ENCODE measurements around the gene HAGHL. TPM values are rescaled to one million over a fixed set of nuclear protein-coding genes. Genes with fewer than 3 reads are reported as not detected.

The HAGHL gene
- total RNA-seq, 2 experiments from 2014 or later, result 14.2 to 15.2 TPM

DNA sequence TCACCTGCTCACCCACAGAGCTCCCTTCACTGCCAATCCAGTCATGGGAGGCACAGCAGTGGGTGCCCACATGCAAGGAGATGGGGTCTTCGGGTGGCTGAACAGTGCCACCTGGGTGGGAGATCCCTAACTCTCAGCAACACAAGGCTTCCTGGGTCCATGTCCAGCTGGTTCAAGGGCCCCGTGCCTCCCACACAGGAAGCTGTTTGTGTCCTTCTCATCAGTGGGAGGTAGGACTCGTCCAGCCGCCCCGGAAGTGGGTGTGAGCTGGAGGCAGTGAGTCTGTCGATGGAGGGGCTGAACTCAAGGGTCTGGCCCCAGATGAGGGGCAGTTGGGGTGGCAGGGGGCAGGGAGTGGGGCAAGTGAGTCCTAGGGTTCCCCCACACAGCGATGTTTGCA is 22.9 kb upstream of the HAGHL start:
- Mint-ChIP-seq H3K9me3 (no peaks in the 10 kb centered on the region), H3K27ac (no peak overlapping the region), H3K36me3 (no peaks in the 10 kb centered on the region), H3K27me3 (peaks cover 45% of the 10 kb centered on the region), H3K4me1 (ENCODE audit: low read depth) (peaks cover 6% of the 10 kb centered on the region), H3K4me3 (no peak overlapping the region)
- intact Hi-C loops (cut with micrococcal nuclease), result no loop called here
- DNase-seq, result no peak
- POLR2A ChIA-PET, result no interaction called here
- CTCF ChIA-PET, result interaction anchor here (1.1 to 2.4 kb wide), 3 partner anchors 9 to 81 kb away, joined by 3 to 9 read pairs (median 4); partner anchors contain the start of gene METRN

DNA sequence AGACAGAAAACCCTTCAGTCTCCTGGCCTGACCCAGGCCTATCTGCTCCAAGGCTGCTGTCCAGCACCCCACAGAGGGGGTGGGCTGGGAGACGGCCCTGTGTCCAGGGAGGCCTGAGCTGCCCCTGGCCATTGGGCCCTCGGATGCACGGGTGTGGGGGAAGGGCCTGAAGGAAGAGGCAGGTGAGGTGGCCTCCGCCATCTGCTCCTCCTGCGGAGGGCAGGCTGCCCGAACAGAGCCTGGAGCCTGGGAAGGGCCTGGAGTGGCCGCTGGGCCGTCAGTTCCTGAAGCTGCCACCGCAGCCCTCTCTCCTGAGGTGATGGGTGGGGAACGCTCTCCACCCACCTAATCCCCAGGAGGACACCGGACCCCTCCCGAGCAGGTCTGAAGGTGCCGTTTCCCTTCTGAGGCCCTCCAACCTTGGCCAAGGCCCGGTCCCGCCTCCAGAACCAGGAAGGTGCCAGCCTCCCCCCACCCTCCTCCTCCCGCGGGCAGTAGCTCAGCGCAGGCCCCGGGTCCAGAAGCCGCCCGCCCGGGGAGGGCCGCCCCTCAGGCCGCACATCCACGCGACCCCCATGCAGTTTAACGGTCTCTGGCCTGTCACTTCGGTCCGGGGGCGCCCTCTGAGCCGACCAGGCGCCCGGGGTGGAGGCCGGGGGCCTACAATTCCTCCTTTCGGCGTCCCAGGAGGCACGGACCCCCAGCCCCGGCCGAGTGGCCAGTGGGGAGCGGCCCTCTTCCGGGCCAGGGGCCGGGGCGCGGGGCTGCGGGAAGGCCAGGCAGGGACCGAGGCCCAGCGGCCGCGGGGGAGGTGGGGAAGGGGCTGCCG is 22.1 kb upstream of the HAGHL start:
- Mint-ChIP-seq H3K9me3 (no peaks in the 10 kb centered on the region), H3K4me1 (ENCODE audit: low read depth) (peaks cover 2% of the 10 kb centered on the region), H3K36me3 (no peaks in the 10 kb centered on the region), H3K27ac (no peak overlapping the region), H3K4me3 (no peak overlapping the region), H3K27me3 (peaks cover 51% of the 10 kb centered on the region)
- ChIA-PET CTCF (interaction anchor here (1.2 kb wide), 1 partner anchor 10 kb away, joined by 4 read pairs; the partner anchor contains the start of gene METRN), POLR2A (no interaction called here)
- no peak for DNase-seq
- intact Hi-C loops (cut with micrococcal nuclease), result no loop called here

DNA sequence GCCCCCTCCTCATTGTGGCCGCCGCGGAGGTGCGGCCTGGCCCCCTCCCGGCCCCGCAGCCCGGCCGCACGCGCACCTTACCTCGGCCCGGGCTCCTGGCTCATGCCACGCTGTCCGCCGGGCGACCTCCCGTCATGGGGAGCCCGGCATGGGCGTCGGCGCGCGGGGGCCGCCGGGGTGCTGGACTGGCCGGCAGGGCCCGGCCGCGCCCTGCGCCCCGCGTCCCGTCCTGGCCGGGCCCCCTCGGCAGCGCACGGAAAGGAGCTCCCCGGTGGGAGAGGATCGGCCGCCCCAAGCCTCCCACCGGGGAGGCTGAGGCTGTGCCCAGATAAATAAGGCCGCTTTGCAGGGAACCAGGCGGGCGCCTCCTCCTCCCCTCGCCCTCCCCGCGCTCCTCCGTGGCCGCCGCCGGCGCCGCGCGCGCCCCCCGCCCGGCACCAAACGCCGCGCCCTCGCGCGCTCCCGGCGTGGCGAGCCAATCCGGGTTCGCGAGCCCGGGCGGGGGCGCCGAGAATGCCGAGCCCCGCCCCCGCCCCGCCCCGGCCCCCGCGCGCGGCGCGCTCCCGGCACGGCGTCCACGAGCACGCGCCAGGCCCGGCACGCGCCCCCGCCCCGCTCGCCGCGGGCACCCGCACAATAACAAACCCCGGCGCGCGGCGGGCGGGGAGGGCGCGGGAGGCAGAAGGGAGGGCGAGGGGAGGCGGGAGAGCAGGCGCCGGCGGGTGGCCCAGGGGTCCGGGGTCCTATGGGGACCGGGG is 21.3 kb upstream of the HAGHL start, which contains the start of gene FBXL16:
Gene FBXL16 (minus strand): TSS at position 371 of the 758 bp plus-strand sequence. CDS start 8,396 bp downstream, outside the sequence.
- POLR2A ChIA-PET, result no interaction called here
- intact Hi-C loops (cut with micrococcal nuclease), result no loop called here
- Mint-ChIP-seq H3K27me3 (peaks cover 56% of the 10 kb centered on the region), H3K4me1 (ENCODE audit: low read depth) (no peaks in the 10 kb centered on the region), H3K36me3 (no peaks in the 10 kb centered on the region), H3K4me3 (no peak within 1 kb of the TSS), H3K9me3 (no peaks in the 10 kb centered on the region), H3K27ac (no peak within 1 kb of the TSS)
- CTCF ChIA-PET, result no interaction called here
- no peak for DNase-seq

DNA sequence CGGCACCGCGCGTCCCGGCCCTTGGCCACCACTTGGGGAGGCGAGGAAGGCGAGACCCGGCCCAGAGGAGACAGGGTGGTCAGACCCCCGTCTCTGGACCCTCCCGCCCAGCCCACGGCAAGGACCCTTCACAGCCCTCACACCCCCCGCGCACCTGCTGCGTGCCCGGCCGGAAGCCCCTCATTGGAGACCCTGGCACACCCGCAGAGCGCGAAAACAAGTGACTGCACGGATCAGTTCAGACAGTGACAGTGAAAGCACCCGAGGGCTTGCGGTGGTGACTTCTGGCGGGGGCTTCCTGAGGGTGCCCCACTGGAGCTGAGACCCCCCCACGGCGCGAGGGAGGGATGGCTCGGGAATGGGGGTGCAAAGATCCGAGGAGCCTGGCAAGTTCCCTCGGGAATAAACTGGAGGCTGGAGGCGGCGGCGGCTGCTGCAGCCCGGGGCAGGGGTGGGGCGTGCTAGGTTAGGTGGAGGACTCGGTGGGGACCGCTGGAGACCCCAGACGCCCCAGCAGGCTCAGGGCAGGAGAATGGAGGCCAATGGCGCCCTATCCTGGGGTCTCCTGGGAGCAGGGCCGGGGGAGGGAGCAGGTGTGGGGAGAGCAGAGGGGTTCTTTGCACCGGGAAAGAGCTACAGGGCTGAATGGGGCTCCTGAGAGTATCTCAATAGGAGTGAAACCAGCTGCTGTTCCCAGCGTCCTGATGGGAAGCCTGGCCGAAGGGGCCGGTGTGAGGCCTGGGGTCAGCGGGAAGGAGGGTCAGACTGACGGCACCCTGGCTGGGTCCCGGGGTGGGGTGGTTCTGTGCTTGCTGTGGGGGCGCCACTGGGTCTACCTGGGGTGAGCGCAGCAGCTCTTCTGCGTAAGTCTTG is 20.5 kb upstream of the HAGHL start:
- no peak overlapping the region for H3K27ac Mint-ChIP-seq
- CTCF ChIA-PET, result interaction anchor here (1.2 to 2.0 kb wide), 3 partner anchors 13 to 79 kb away, joined by 3 to 6 read pairs (median 4); no protein-coding TSS in a partner anchor
- peaks cover 56% of the 10 kb centered on the region for H3K27me3 Mint-ChIP-seq
- H3K4me1 Mint-ChIP-seq (ENCODE audit: low read depth), result no peaks in the 10 kb centered on the region
- H3K4me3 Mint-ChIP-seq, result no peak overlapping the region
- intact Hi-C loops (cut with micrococcal nuclease), result no loop called here
- DNase-seq, result no peak
- H3K36me3 Mint-ChIP-seq, result no peaks in the 10 kb centered on the region
- H3K9me3 Mint-ChIP-seq, result no peaks in the 10 kb centered on the region
- POLR2A ChIA-PET, result interaction anchor here (1.0 kb wide), 1 partner anchor 77 kb away, joined by 3 read pairs; no protein-coding TSS in a partner anchor

DNA sequence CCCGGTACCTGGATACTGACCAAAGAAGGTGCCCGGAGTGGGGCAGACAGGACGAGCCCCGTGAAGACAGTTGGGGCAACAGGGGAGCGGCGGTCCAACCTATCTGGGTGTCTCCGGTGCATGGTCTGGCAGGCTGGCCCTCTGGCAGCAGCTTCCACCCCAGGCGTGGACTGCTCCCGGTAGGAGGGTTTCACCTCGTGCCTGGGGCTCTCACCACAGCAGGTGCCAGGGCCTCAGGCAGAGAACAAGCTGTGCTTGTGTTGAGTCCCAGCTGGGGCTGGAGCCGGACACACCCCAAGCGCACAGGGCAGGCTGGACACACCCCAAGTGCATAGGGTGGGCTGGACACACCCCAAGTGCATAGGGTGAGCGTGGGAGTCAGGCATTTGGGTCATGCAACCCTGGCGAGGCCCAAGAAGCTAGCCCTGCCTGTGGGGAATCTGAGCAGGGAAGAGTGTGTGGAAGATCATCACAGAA is 19.8 kb upstream of the HAGHL start:
- peaks cover 51% of the 10 kb centered on the region for H3K27me3 Mint-ChIP-seq
- no peaks in the 10 kb centered on the region for H3K9me3 Mint-ChIP-seq
- no peak overlapping the region for H3K4me3 Mint-ChIP-seq
- H3K27ac Mint-ChIP-seq, result no peak overlapping the region
- H3K4me1 Mint-ChIP-seq (ENCODE audit: low read depth), result no peaks in the 10 kb centered on the region
- H3K36me3 Mint-ChIP-seq, result no peaks in the 10 kb centered on the region
- ChIA-PET CTCF (interaction anchor here (1.2 to 2.0 kb wide), 3 partner anchors 12 to 78 kb away, joined by 3 to 6 read pairs (median 4); no protein-coding TSS in a partner anchor), POLR2A (interaction anchor here (1.0 kb wide), 1 partner anchor 77 kb away, joined by 3 read pairs; no protein-coding TSS in a partner anchor)
- intact Hi-C loops (cut with micrococcal nuclease), result no loop called here
- no peak for DNase-seq

DNA sequence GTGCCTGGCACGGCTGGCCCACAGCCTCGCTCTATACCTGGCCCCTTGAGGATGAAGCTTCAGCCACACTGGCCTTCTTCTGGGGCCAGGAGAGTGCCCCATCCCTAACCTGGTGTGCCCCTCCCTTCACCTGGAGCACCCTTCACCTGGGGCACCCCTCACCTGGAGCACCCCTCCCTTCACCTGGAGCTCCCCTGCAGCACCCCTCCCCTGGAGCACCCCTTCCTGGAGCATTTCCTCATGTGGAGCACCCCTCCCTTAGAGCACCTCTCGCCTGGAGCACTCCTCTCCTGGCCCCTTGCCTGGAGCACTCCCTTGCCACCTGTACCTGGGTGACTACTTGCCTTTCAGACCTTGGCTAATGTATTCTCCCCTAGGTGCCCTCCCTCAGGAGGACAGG is 18.9 kb upstream of the HAGHL start:
- no peaks in the 10 kb centered on the region for H3K36me3 Mint-ChIP-seq
- intact Hi-C loops (cut with micrococcal nuclease), result no loop called here
- no peak overlapping the region for H3K4me3 Mint-ChIP-seq
- no peaks in the 10 kb centered on the region for H3K9me3 Mint-ChIP-seq
- DNase-seq, result no peak
- POLR2A ChIA-PET, result no interaction called here
- H3K27ac Mint-ChIP-seq, result no peak overlapping the region
- peaks cover 2% of the 10 kb centered on the region for H3K4me1 Mint-ChIP-seq (ENCODE audit: low read depth)
- CTCF ChIA-PET, result interaction anchor here (2.0 kb wide), 1 partner anchor 77 kb away, joined by 6 read pairs; no protein-coding TSS in a partner anchor
- H3K27me3 Mint-ChIP-seq, result peaks cover 44% of the 10 kb centered on the region

DNA sequence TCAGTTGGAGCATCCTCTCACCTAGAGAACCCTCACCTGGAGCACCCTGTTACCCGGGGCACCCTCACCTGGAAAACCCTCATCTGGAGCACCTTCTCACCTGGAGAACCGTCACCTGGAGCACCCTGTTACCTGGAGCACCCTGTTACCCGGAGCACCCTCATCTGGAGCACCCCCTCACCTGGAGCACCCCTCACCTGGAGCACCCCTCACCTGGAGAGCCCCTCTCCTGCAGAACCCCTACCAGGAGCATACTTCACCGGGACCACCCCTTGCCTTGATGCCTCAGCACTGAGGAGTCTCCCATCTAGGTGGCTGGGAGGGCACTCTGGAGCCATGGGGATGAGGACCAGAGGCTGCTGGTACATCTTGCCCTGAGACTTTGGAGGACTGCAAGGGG is 17.9 kb upstream of the HAGHL start:
- POLR2A ChIA-PET, result no interaction called here
- no peak overlapping the region for H3K4me3 Mint-ChIP-seq
- no peaks in the 10 kb centered on the region for H3K9me3 Mint-ChIP-seq
- H3K4me1 Mint-ChIP-seq (ENCODE audit: low read depth), result peaks cover 2% of the 10 kb centered on the region
- peaks cover 42% of the 10 kb centered on the region for H3K27me3 Mint-ChIP-seq
- intact Hi-C loops (cut with micrococcal nuclease), result no loop called here
- H3K27ac Mint-ChIP-seq, result no peak overlapping the region
- DNase-seq, result no peak
- H3K36me3 Mint-ChIP-seq, result no peaks in the 10 kb centered on the region
- CTCF ChIA-PET, result interaction anchor here (2.1 kb wide), 1 partner anchor 76 kb away, joined by 15 read pairs; no protein-coding TSS in a partner anchor

DNA sequence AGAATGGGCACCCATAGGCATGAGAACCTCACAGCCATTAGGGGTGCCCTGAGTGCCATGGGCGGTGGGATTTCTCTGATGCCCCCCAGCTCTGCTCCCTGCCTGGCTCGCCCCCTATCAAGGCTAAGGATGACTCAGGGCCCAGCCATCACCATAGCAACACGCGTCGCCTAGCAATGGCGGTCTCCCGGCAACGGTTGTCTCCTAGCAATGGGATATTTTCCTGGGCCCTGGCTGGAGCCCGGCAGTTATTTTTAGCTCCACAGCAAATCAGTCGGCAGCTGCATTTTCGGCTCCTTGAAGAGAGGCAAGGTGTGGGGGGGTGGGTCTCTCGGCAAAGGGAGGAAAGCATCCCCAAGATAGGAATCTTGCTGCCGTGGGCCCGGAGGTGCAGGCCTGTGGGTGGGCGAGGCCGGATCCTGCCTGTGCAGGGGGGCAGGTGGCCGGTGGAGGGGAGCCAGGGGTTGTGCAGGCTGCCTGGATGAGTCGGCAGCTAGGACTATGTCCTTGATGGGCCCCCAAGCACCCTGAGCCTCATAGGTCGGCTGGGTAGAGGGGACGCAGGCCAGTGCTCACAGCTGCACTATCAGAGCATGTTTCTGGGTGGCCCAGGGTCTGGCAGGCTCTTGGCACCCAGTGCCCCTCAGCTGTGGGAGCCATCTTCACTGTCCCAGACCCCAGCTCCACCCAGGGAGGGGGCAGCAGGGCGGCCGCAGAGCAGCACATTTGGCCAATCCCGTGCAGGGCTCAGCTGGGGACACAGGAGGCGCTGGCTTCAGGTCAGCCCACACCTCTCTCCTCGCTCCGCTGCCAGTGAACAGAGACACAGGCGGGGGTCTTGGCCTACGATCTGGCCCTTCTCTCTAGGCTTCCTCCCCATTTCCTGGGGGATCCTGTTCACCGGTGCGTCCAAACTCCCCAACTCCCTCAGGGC is 17.1 kb upstream of the HAGHL start:
- CTCF ChIA-PET, result interaction anchor here (0.6 to 2.1 kb wide), 6 partner anchors 15 to 474 kb away, joined by 3 to 15 read pairs (median 3); partner anchors contain the start of gene CIAO3
- Mint-ChIP-seq H3K9me3 (no peaks in the 10 kb centered on the region), H3K27ac (no peak overlapping the region), H3K36me3 (no peaks in the 10 kb centered on the region), H3K4me3 (no peak overlapping the region), H3K4me1 (ENCODE audit: low read depth) (peaks cover 2% of the 10 kb centered on the region), H3K27me3 (peaks cover 40% of the 10 kb centered on the region)
- no peak for DNase-seq
- intact Hi-C loops (cut with micrococcal nuclease), result no loop called here
- POLR2A ChIA-PET, result no interaction called here

DNA sequence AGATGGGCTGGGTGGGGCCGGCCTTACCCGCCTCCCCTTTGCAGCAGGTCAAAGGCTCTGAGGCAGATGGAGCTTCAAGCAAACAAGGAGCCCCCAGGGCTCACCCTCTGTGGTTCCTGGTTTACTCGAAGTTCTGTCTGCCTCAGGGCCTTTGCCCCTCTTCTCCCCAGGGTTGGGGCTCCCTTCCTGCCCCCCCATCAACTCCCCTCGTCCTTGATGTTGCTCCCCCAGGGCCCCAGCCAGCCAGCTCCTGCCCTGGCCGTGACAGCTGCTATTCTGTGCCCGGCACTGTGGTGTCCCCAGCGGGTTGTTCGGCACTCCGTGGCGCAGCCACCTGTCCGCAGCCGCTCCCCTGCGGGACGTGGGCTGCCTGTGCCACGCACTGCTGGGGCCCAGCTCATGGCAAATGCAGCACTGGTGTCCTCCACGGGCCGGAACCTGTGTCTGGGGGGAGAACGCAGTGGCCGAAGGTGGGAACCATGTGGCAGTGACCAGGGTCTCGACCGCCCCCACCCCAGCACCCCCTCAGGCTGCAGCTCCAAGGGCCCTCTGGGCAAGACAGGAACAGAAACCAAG is 16.3 kb upstream of the HAGHL start:
- Mint-ChIP-seq H3K36me3 (no peaks in the 10 kb centered on the region), H3K4me3 (no peak overlapping the region), H3K4me1 (ENCODE audit: low read depth) (peaks cover 2% of the 10 kb centered on the region), H3K9me3 (no peaks in the 10 kb centered on the region), H3K27ac (no peak overlapping the region), H3K27me3 (peaks cover 40% of the 10 kb centered on the region)
- CTCF ChIA-PET, result interaction anchor here (0.6 to 2.1 kb wide), 5 partner anchors 21 to 473 kb away, joined by 3 to 15 read pairs (median 3); partner anchors contain the start of gene CIAO3
- POLR2A ChIA-PET, result no interaction called here
- intact Hi-C loops (cut with micrococcal nuclease), result loop anchor here (1.0 kb wide), 1 partner anchor 75 kb away; no protein-coding TSS in a partner anchor
- DNase-seq, result no peak

DNA sequence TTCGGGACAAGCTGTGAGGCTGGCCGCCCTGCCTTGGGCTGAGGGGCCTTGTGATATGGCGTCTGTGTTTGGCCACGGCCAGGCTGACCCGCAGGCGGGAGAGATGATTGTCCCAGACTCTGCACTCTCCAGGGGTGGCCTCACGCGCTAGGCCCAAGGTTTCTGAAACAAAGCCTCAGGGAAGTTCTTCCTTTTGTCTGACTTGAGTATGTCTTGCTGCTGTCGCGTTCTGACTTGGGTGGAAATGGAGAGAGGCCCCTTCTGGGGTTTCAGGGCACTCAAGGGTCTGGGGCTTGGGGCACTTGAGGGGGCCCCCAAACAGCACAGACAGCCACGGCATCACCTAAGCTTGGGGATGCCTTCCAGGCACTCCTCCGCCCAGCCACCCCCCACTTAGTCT is 15.8 kb upstream of the HAGHL start:
- Mint-ChIP-seq H3K4me3 (no peak overlapping the region), H3K27ac (no peak overlapping the region), H3K4me1 (ENCODE audit: low read depth) (peaks cover 2% of the 10 kb centered on the region), H3K27me3 (peaks cover 41% of the 10 kb centered on the region), H3K36me3 (no peaks in the 10 kb centered on the region), H3K9me3 (no peaks in the 10 kb centered on the region)
- DNase-seq, result no peak
- ChIA-PET CTCF (interaction anchor here (2.1 kb wide), 1 partner anchor 74 kb away, joined by 15 read pairs; no protein-coding TSS in a partner anchor), POLR2A (no interaction called here)
- intact Hi-C loops (cut with micrococcal nuclease), result loop anchor here (1.0 kb wide), 1 partner anchor 74 kb away; no protein-coding TSS in a partner anchor

All from activated CD4-positive, alpha-beta memory T cell treated with anti-CD3 and anti-CD28 coated beads for 36 hours (primary cell).